GM12864 (cell line): ENCODE data around the gene LRIT2.
A peak's percentile ranks its signal among the peaks of the same experiment; 100 is the strongest.

Experiments used
- DNase-seq: peaks from one replicate; pipeline ENCODE4 v3.0.0-alpha.2; 2011; ENCODE audit warnings: low read depth
- H3K4me3 ChIP-seq: 2 replicates; pipeline ENCODE4 v1.5.1; 2011; ENCODE audit warnings: mild to moderate bottlenecking, low read depth, low read length, control low read depth
- TF ChIP-seq, protein P1 (sequence below): IDR thresholded peaks from 2 replicates; pipeline ENCODE4 v1.5.1; 2011; ENCODE audit warnings: low read depth, mild to moderate bottlenecking, moderate library complexity, low read length, control low read depth, inconsistent platforms; ENCODE audit errors: missing control alignments

The LRIT2 gene

DNA sequence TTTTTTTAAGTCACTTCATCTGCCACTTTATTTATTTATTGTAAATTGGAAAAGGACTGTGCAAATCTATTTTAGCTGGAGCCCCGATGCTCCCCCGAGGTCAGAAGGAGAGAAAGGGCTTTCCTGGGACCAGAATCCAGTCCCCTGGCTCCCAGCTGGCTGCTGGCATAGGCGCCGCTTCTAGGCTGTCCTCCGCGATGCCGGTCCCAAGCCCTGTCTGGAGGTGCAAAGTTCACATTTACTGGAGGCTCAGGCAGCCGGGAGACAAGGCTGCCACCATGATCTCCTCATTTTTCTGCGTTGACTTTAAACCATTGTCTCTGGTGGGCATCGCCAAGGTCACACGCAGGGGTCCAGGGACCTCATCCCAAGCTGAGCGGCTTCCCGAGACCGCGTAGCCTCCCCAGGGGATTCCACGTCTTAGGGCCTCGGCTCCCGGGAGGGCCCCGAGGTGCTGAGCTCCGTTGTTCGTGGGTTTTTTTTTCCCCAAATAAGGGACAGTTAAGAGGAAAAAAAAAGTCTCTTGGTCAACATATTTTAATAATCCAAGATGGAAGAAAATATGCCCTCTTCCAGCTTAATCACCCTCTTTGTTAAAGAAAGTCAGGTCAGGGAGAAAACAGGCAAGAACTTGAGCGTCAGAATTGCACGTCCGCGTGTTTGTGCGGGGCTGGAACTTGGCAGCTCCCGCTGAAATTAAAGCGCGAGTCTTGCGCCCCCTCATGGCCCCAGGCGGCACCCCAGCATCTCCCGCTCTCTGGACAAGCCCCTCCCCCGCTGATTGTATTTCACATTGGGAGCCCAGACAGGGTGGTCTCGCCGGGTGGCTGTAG is 31.4 kb upstream of the LRIT2 start:
- no peak overlapping the region for H3K4me3 ChIP-seq
- DNase-seq = no peak

DNA sequence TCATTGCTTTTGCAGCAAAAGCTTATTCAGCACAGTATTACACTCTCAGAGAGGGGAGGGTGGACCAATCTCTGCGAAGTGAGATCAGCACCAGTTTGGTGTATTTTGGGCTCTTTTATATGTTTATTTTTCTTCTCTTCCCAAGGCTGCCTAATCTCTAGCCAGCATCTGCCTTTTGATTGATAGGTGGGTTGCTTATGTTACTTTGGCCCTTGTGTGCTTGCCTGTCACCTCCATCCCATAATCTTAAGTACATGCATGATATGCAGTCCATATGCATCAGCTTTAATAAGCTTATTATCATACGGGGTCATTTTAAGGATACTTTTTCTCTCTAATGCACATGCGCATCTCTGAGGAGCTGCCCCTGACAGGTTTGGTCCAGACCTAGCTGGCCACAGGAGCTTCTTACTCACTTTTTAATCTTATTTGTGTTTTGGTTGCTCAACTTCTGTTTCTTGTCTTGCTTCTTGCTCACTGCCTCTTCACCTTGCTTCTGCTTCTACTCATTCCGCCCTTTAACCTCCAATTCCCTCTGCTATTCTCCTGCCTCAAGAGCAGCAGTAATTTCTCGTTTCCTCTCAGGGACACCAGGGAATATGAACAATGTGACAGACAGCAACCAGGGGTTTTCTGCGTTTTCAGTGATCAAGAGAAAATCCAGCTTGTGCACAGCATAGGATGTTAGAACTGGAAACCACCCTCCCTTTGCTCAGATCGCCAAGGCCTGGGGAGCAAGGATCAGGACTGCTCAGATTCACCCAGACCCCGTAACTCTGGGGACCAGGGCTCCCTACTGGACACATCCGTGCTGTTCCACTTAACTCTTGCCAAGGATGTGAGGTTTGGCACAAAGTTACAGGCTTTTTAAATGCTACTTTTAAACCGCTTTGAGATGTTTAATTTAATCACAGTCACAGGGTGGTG is 29.5 kb upstream of the LRIT2 start:
- H3K4me3 ChIP-seq = no peak overlapping the region
- TF ChIP-seq, protein P1, sequence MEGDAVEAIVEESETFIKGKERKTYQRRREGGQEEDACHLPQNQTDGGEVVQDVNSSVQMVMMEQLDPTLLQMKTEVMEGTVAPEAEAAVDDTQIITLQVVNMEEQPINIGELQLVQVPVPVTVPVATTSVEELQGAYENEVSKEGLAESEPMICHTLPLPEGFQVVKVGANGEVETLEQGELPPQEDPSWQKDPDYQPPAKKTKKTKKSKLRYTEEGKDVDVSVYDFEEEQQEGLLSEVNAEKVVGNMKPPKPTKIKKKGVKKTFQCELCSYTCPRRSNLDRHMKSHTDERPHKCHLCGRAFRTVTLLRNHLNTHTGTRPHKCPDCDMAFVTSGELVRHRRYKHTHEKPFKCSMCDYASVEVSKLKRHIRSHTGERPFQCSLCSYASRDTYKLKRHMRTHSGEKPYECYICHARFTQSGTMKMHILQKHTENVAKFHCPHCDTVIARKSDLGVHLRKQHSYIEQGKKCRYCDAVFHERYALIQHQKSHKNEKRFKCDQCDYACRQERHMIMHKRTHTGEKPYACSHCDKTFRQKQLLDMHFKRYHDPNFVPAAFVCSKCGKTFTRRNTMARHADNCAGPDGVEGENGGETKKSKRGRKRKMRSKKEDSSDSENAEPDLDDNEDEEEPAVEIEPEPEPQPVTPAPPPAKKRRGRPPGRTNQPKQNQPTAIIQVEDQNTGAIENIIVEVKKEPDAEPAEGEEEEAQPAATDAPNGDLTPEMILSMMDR = no peak
- no peak for DNase-seq

More for the DNA sequence above, 31.4 kb upstream of the LRIT2 start:
- TF ChIP-seq, protein P1 = peak; percentile 66

DNA sequence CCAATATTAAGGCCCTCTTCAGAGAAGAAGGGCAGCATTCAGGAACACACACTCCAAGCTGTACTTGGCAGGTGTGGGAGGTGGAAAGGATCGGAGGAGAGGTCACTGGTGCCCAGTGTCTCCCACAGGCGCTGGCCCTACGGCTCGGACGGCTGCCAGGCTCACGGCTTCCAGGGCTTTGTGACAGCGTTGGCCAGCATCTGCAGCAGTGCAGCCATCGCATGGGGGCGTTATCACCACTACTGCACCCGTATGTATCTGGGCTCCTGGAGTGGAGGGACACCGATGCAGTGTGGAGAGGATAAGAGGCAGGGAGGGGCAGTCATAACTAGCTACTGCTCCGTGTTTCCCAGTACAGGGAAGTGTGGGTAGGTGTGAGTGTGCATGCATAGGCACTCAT is 23.4 kb upstream of the LRIT2 start:
- TF ChIP-seq, protein P1 = no peak
- no peak for DNase-seq
- H3K4me3 ChIP-seq = no peak overlapping the region

DNA sequence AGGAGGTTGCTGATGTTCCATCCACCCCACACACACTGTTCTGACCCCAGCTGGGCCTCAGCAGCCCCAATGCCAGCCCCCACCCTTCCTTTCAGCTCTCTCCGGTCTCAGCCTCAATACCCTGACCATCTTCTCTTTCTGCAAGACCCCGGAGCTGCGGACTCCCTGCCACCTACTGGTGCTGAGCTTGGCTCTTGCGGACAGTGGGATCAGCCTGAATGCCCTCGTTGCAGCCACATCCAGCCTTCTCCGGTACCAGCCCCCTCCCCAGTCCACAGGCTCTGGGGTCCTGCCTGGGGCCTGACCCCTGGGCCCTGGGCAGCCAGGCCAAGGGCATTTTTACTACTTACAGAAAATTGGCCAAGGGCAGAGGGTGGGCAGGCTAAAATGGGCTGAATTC is 22.2 kb upstream of the LRIT2 start:
- no peak for DNase-seq
- no peak overlapping the region for H3K4me3 ChIP-seq
- TF ChIP-seq, protein P1 = no peak

DNA sequence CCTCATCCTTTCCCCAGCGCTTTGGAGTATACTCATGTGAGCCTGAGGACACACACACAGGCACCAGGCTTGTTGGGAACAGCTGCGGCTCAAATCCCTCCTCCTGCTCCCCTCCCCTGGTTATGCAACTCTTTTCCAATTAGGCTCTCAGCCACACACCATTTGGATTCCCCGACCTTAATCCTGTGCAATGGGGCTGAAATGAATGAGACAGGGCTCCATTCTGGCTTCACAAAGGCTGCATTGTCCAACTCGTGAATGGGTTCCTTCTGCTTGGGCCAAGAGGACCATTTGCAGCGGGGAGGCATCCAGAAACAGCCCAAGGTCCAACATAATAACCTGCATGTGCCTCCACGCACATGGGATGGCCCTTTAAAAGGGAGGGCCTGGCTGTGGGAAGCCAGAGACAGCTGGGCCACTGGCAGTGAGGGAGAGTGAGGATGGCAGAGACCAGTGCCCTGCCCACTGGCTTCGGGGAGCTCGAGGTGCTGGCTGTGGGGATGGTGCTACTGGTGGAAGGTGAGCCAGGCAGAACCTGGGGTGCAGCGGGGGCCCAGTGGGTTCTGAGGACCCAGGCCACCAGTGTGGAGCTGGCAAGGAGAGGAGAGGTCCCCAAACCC is 19.4 kb upstream of the LRIT2 start, which contains the start of gene RGR:
RGR (plus strand) TSS at position 403 of the 620 bp plus-strand sequence; CDS start at position 441, 38 bp downstream.
- H3K4me3 ChIP-seq = no peak within 1 kb of the TSS
- TF ChIP-seq, protein P1 = no peak
- DNase-seq = no peak

DNA sequence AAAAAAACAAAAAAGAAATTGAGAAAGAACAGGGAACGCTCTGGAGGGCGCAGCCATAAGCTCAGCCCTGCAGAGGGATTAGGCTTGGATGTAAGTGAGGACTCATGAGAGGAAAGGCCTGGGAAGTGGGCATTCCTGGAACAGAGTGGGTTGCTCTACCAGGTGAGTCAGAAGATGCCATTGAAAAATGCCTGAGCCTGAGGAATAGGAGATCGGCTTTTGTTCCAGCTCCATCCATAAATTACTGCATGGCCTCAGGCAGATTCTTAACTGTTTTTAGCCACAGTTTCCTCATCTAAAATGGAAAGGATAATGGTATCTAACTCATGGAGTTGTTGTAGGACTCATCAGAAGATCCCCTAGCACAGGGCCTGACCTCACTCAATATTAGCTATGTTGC is 18.4 kb upstream of the LRIT2 start:
- no peak overlapping the region for H3K4me3 ChIP-seq
- DNase-seq = no peak
- TF ChIP-seq, protein P1 = no peak
